ENCODE data around the gene TMEM62.

The TMEM62 gene

DNA sequence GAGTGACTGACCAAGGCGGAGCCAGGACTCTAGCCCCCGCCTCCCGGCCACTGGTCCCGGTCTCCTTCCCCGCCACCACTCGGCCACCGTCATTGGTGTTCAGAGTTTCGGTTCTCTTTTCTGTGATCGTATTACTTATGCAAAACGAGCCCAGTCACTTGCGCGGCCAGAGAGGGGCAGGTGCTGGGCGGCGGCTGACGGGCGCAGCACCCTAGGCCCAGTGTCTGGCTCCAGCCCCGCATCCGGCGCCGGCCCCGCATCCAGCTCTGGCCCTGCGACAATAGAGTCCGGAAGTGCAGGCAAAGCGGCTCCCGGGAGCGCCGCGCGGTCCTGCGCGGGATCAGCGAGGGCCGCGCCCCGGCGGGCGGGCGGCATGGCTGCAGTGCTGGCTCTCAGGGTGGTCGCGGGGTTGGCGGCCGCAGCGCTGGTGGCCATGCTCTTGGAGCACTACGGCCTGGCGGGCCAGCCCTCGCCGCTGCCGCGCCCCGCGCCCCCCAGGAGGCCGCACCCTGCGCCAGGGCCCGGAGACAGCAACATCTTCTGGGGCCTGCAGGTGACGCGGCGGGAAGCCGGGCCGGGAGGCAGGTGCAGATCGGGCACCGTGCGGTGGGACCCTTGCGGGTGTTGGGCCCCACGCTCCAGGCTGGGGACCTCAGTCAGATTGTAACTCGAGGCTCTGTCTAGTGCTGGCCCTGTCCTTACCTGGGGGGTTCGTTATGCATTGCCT is at the start of gene TMEM62:
TMEM62 (plus strand) TSS at position 157 of the 727 bp plus-strand sequence; CDS start at position 374, 217 bp downstream.
- DNase-seq (ENCODE audit: low read depth), result peak; percentile 87
- TF ChIP-seq, protein P1, sequence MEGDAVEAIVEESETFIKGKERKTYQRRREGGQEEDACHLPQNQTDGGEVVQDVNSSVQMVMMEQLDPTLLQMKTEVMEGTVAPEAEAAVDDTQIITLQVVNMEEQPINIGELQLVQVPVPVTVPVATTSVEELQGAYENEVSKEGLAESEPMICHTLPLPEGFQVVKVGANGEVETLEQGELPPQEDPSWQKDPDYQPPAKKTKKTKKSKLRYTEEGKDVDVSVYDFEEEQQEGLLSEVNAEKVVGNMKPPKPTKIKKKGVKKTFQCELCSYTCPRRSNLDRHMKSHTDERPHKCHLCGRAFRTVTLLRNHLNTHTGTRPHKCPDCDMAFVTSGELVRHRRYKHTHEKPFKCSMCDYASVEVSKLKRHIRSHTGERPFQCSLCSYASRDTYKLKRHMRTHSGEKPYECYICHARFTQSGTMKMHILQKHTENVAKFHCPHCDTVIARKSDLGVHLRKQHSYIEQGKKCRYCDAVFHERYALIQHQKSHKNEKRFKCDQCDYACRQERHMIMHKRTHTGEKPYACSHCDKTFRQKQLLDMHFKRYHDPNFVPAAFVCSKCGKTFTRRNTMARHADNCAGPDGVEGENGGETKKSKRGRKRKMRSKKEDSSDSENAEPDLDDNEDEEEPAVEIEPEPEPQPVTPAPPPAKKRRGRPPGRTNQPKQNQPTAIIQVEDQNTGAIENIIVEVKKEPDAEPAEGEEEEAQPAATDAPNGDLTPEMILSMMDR (IDR thresholded peaks at IDR 0.05; ENCODE audit: low read depth, low read length), result no peak
- peak; percentile 48 for TF ChIP-seq MYC (IDR thresholded peaks at IDR 0.05; ENCODE audit: low read depth, low read length)
- TF ChIP-seq, protein P2, sequence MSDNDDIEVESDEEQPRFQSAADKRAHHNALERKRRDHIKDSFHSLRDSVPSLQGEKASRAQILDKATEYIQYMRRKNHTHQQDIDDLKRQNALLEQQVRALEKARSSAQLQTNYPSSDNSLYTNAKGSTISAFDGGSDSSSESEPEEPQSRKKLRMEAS (IDR thresholded peaks at IDR 0.05; ENCODE audit: low read depth, low read length), result peak; percentile 19; the same call in 1 of the 2 replicates
- peak; percentile 79 for TF ChIP-seq POLR2A (IDR thresholded peaks at IDR 0.05; ENCODE audit: extremely low read depth, insufficient read length)
- peak within 1 kb of the TSS; percentile 72 for H3K4me3 ChIP-seq (ENCODE audit: low read depth, low read length)

DNA sequence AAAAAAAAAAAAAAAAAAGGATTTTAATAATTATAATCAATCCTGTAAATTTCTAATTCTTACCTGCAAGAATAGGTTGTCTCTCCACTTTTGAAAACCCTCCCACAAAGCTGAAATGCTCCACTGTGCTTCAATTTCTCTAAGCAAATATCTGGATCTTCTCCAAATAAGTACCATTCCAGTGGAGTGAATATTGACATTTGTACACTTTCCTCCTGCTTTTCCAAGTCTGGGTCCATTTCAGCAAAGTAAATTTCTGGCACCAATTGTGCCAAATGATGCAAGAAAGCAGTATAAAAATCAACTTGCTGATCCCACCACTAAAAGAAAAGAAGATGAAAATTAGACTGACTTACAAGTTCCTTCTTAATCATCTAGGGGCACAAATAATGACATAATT is 47.5 kb upstream of the TMEM62 start:
- H3K4me3 ChIP-seq (ENCODE audit: low read depth, low read length), result no peak overlapping the region
- no peak for DNase-seq (ENCODE audit: low read depth)
- TF ChIP-seq MYC (IDR thresholded peaks at IDR 0.05; ENCODE audit: low read depth, low read length) (no peak), POLR2A (IDR thresholded peaks at IDR 0.05; ENCODE audit: extremely low read depth, insufficient read length) (no peak)
- TF ChIP-seq, protein P1 (IDR thresholded peaks at IDR 0.05; ENCODE audit: low read depth, low read length), result no peak
- TF ChIP-seq, protein P2 (IDR thresholded peaks at IDR 0.05; ENCODE audit: low read depth, low read length), result no peak

DNA sequence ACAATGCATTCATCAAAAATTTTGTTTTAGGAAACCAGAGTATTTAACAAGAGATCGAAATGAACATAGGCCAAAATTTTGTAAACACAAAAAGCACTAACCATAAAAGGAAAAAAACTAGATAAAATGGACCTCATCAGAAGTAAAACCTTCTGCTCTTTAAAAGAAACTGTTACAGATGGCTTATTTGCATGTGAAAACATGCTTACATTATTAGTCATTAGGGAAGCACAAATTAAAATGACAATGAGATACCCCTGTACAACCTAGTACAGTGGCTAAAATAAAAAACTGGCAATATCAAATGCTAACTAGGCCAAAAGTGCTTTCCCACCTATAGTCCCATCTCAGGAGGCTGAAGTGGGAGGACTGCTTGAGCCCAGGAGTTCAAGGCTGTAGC is 46.8 kb upstream of the TMEM62 start:
- H3K4me3 ChIP-seq (ENCODE audit: low read depth, low read length), result no peak overlapping the region
- DNase-seq (ENCODE audit: low read depth), result no peak
- TF ChIP-seq POLR2A (IDR thresholded peaks at IDR 0.05; ENCODE audit: extremely low read depth, insufficient read length) (no peak), MYC (IDR thresholded peaks at IDR 0.05; ENCODE audit: low read depth, low read length) (no peak)
- TF ChIP-seq, protein P1 (IDR thresholded peaks at IDR 0.05; ENCODE audit: low read depth, low read length), result no peak
- TF ChIP-seq, protein P2 (IDR thresholded peaks at IDR 0.05; ENCODE audit: low read depth, low read length), result no peak

DNA sequence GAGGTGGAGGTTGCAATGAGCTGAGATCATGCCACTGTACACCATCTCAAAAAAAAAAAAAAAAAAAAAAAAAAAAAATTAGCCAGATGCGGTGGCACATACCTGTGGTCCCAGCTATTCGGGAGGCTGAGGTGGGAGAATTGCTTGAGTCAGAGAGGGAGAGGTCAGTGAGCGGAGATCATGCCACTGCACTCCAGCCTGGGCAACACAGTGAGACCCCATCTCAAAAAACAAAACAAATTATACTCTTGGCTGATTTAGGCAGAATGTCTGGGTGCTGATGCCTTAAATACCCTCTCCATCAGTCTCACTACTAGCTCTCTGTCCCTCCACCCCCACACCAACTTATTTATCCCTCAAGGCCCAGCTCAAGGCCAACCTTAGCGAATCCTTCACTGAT is 41.5 kb upstream of the TMEM62 start:
- H3K4me3 ChIP-seq (ENCODE audit: low read depth, low read length), result no peak overlapping the region
- DNase-seq (ENCODE audit: low read depth), result no peak
- TF ChIP-seq, protein P1 (IDR thresholded peaks at IDR 0.05; ENCODE audit: low read depth, low read length), result no peak
- TF ChIP-seq MYC (IDR thresholded peaks at IDR 0.05; ENCODE audit: low read depth, low read length) (no peak), POLR2A (IDR thresholded peaks at IDR 0.05; ENCODE audit: extremely low read depth, insufficient read length) (no peak)
- TF ChIP-seq, protein P2 (IDR thresholded peaks at IDR 0.05; ENCODE audit: low read depth, low read length), result no peak

DNA sequence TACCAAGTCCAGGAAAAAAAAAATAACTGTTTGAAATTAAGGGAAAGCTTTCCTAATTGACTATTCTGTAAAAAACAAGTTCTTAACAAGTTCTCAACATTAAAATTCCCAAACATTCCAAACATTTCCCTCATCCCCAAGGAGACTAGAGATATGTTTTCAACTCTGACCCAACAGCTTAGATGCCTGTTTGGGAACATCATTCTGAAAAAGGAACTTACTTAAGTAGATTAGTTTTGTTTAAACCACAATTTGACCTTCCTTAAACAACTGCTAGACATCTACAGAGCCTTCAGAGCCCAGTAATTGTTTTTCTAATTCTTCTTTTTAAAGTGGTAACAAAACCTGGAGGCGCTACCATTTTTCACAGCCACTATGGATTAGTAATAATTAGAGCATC is 40.4 kb upstream of the TMEM62 start:
- TF ChIP-seq MYC (IDR thresholded peaks at IDR 0.05; ENCODE audit: low read depth, low read length) (no peak), POLR2A (IDR thresholded peaks at IDR 0.05; ENCODE audit: extremely low read depth, insufficient read length) (no peak)
- TF ChIP-seq, protein P2 (IDR thresholded peaks at IDR 0.05; ENCODE audit: low read depth, low read length), result no peak
- TF ChIP-seq, protein P1 (IDR thresholded peaks at IDR 0.05; ENCODE audit: low read depth, low read length), result no peak
- peak; percentile 58 for DNase-seq (ENCODE audit: low read depth)

More for the DNA sequence above, 40.4 kb upstream of the TMEM62 start:
- H3K4me3 ChIP-seq (ENCODE audit: low read depth, low read length), result no peak overlapping the region

Data from NB4 (cell line).